ENCODE data around the gene CCDC141. TPM values are rescaled to one million over a fixed set of nuclear protein-coding genes. Genes with fewer than 3 reads are reported as not detected.
"Not testable (repeated sequence)": the region's sequence is repeated elsewhere in the genome, so short reads cannot be mapped to it uniquely, and the experiment has no call there.

Gene CCDC141
- total RNA-seq, 1 experiment from 2014 or later: not detected

DNA sequence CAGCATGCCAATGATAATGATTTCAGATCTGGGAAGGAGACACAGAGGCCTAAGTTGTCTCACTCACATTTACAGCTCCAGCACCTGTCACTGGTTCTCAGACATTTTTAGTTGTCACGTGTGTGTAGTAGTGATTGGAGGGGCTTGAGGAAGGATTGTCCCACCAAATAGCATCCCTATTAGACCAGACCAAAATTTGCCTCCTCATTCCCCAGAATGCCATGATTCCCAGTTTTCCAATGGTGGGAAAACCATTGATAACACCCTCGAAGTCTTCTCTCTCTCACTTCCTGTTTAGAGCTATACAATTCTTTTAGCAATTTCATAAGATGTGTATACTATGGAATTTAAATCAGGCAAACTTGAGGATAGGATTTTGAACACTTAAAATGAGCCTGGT is 52.5 kb downstream of the CCDC141 start:
- in situ Hi-C loops (cut with HindIII; ENCODE audit: low pct_unique_long_range_greater_than_20kb, low sequenced_read_pairs): no loop called here
- no peak for DNase-seq (ENCODE audit: low read depth, low spot score)

DNA sequence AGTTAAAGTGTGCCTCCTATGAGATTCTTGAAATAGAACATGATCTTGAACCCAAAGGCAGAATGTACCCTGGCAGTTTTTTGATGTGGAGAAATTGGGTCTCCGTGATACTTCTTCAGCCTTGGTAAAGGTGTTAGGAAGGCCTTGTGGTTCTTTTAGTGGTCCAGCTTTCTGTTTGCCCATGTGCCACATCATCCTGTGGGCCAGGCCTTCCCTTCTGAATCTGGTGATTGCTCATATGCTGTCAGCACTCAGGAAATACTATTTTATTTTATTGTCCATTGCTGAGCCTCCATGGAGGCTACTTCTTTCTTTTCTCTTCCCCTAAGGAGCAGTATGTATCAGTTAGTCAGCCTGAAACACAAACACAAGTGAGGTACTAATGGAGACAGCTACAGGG is 52.9 kb downstream of the CCDC141 start:
- no peak for DNase-seq (ENCODE audit: low read depth, low spot score)
- in situ Hi-C loops (cut with HindIII; ENCODE audit: low pct_unique_long_range_greater_than_20kb, low sequenced_read_pairs): no loop called here

DNA sequence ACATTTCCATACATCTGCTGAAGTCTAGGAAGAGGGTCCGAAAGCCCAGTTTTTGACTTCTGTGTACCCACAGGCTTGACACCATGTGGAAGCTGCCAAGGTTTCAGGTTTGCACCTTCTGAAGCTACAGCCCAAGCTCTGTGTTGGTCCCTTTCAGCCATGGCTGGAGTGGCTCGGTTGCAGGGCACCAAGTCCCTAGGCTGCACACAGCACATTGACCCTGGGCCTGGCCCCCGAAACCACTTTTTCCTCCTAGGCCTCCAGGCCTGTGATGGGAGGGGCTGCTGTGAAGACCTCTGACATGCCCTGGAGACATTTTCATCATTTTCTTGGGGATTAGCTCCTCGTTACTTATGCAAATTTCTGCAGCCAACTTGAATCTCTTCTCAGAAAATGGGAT is 55.7 kb downstream of the CCDC141 start:
- DNase-seq (ENCODE audit: low read depth, low spot score): no peak
- in situ Hi-C loops (cut with HindIII; ENCODE audit: low pct_unique_long_range_greater_than_20kb, low sequenced_read_pairs): no loop called here

DNA sequence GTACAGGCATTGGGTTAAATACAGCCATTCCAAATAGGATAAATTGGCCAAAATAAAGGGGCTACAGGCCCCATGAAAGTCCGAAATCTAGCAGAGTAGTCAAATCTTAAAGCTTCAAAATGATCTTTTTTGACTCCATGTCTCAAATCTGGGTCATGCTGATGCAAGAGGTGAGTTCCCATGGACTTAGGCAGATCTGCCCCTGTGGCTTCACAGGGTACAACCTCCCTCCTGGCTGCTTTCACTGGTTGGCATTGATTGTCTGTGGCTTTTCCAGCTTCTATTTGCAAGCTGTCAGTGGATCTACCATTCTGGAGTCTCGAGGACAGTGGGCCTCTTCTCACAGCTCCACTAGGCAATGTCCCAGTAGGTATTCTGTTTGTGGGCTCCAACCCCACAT is 56.1 kb downstream of the CCDC141 start:
- in situ Hi-C loops (cut with HindIII; ENCODE audit: low pct_unique_long_range_greater_than_20kb, low sequenced_read_pairs): no loop called here
- DNase-seq (ENCODE audit: low read depth, low spot score): no peak

DNA sequence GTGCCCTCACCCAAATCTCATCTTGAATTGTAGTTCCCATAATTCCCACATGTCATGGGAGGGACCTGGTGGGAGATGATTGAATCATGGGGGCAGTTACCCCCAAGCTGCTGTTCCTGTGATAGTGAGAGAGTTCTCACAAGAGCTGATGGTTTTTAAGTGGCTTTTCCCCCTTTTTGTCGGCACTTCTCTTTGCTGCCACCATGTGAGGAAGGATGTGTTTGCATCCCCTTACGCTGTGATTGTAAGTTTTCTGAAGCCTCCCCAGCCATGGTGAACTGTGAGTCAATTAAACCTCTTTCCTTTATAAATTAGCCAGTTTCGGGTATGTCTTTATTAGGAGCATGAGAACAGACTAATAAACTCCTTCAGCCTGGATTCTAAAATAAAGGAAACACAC is 57.2 kb downstream of the CCDC141 start:
- peak; percentile 19 for DNase-seq (ENCODE audit: low read depth, low spot score)
- in situ Hi-C loops (cut with HindIII; ENCODE audit: low pct_unique_long_range_greater_than_20kb, low sequenced_read_pairs): not testable (repeated sequence)

DNA sequence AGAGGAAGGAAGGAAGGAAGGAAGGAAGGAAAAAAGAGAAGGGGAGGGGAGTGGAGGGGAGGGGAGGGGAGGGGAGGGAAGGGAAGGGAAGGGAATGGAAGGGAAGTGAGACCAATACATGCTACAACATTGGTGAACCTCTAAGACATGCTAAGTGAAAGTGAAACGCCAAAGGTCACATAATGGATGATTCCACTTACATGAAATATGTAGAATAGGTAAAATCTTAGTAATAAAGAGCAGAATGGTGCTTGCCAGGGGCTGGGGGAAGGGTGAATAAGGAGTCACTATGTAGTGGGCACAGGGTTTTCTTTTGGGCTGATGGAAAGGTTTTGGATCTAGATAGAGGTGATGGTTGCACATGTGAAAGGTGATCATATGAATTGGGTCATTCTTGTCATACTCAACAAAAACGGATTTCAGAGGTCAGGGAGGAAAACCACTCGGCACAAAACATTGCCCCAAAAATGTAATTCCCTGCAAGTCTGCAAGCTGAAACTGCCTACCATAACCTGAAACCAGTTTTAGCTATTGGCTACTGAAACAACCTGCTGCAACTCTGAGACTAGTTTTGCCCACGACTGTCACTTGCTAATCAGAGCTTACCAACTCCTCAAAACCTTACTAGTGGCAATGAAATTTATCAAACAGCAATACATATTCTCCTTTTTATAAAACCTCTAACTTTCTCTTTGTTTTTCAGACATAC is 59.2 kb downstream of the CCDC141 start:
- DNase-seq (ENCODE audit: low read depth, low spot score): no peak
- in situ Hi-C loops (cut with HindIII; ENCODE audit: low pct_unique_long_range_greater_than_20kb, low sequenced_read_pairs): no loop called here

DNA sequence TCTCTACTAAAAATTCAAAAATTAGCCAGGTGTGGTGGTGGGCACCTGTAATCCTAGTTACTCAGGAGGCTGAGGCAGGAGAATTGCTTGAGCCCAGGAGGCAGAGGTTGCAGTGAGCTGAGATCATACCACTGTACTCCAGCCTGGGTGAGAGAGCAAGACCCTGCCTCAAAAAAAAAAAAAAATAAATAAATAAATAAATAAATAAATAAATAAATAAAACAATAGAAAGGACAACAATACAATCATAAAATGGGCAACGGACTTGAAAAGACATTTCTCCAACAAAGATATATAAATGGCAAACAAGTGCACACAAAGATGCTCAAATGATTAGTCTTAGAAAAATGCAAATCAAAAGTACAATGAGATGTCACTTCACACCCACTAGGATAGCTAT is 60.5 kb downstream of the CCDC141 start:
- in situ Hi-C loops (cut with HindIII; ENCODE audit: low pct_unique_long_range_greater_than_20kb, low sequenced_read_pairs); DNase-seq (ENCODE audit: low read depth, low spot score): not testable (repeated sequence)

DNA sequence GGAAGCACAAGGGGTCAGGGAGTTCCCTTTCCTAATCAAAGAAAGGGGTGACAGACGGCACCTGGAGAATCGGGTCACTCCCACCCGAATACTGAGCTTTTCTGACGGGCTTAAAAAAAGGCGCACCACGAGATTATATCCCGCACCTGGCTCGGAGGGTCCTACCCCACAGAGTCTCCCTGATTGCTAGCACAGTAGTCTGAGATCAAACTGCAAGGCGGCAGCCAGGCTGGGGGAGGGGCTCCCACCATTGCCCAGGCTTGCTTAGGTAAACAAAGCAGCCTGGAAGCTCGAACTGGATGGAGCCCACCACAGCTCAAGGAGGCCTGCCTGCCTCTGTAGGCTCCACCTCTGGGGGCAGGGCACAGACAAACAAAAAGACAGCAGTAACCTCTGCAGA is 67.3 kb downstream of the CCDC141 start:
- in situ Hi-C loops (cut with HindIII; ENCODE audit: low pct_unique_long_range_greater_than_20kb, low sequenced_read_pairs); DNase-seq (ENCODE audit: low read depth, low spot score): not testable (repeated sequence)

DNA sequence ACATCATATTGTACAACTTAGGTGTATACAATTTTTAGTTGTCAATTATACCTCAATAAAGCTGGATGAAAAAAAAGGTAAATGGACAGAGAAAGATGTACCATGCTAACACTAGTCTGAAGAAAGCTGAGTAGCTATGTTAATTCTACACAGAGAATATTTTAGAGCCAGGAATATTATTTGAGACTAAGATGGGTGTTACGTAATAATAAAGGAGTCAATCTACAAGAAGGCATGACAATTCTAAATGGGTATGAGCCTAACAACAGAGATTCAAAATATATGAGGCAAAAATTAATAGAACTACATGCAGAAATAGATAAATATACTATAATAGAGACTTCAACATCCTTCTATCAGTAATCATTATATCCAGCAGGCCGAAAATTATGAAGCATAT is 69.1 kb downstream of the CCDC141 start:
- DNase-seq (ENCODE audit: low read depth, low spot score): no peak
- in situ Hi-C loops (cut with HindIII; ENCODE audit: low pct_unique_long_range_greater_than_20kb, low sequenced_read_pairs): no loop called here

DNA sequence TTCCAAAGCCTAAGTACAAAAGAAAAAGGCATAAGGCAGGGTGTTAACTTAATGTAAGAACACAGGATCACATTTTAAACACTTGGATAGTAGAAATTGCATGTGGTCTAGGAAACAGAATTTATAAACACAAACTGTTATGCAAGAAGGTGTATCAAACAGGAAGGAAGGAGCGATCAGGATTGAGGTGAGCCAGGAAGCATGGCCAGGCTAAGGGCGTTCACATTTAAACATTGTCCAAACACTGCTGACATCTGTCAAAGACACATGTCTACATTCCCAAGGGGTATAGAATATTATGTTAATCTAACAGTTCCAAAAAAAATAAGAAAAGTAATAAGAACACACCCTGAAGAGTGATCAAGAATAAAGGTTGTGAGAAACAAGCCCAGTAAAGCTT is 71.3 kb downstream of the CCDC141 start:
- in situ Hi-C loops (cut with HindIII; ENCODE audit: low pct_unique_long_range_greater_than_20kb, low sequenced_read_pairs): no loop called here

DNA sequence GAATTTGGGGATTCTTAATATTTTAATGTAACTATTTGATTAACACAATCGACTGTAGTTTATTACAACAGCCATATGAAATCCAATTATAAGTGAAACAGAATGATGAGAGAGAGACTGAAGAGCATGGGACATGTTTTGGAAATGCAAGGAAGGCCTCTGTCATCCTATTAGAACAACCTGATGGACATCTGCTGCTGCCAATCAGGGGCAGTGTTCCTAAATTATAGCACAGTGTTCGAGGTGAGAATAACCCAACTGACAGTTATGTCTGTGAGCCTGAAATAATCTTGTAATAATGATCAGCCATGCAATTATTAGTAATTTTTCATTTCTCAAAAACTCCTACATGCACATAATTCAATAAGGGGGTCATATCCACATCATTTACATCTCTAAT is 73.6 kb downstream of the CCDC141 start:
- no peak for DNase-seq (ENCODE audit: low read depth, low spot score)
- in situ Hi-C loops (cut with HindIII; ENCODE audit: low pct_unique_long_range_greater_than_20kb, low sequenced_read_pairs): no loop called here

More for the DNA sequence above, 71.3 kb downstream of the CCDC141 start:
- DNase-seq (ENCODE audit: low read depth, low spot score): no peak

DNA sequence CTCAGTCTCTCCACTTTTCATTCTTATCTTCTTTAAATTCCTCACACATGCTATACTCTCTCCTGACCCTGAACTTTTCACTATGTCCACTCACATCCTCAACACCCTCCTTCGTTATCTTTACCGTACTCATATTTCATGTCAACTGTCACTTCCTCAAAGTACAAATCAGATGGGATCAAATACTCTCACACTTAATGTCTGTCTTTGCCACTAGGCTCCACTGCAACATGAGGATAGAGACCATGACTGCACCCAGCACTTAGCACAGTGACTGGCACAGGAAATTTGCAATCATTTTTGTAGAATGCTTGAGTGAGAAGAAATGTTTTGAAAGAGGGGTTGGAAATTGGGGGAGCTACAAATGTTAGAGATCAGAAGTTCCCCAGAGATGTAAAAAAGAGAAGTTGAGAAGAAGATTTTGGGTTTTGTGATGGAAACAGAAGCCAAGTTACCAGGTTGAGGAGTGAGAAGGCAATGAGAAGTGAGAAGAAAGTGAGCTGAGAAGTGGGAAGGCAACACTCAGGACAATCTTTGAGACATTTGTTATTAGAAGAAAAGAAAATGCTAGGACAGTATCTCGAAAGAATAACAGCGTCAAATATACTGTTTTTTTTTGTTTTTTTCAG is 87.0 kb downstream of the CCDC141 start:
- no peak for DNase-seq (ENCODE audit: low read depth, low spot score)
- in situ Hi-C loops (cut with HindIII; ENCODE audit: low pct_unique_long_range_greater_than_20kb, low sequenced_read_pairs): no loop called here

DNA sequence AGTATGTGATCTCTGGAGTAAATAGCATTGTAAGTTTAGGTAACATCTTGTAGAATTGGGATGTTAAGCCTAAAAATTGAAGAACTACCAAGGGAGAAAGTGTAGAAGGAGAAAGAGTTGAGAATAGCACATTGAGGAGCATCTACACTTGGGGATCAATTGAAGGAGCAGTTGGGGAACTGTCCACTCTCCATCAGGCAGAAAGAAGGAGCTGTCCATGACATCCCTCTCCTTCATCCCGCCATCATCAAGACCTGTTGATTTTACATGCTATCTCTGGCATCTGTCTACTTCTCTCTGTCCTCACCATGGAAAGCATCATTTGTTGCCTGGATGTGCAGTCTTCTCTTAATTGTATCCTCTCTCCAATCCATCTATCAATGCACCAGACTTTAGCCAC is 87.8 kb downstream of the CCDC141 start:
- in situ Hi-C loops (cut with HindIII; ENCODE audit: low pct_unique_long_range_greater_than_20kb, low sequenced_read_pairs): no loop called here
- no peak for DNase-seq (ENCODE audit: low read depth, low spot score)

DNA sequence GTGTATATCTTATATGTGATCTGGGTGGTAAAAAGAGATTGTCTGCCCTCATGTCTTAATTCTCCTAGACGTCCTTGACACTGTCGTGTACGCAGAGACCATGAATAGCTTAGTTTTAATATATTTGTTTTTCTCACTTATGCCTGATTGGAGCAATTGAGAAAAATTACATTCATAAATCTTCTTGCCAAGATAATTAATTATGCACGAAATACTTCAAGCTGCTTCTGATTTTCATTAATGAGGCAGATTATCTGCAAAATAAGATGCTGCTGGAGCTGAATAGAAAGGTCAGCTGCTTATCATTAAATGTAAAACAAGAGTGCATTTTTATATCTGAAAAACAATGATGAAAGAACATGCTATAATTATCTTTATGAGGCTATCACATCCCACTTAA is 95.9 kb downstream of the CCDC141 start:
- DNase-seq (ENCODE audit: low read depth, low spot score): no peak
- in situ Hi-C loops (cut with HindIII; ENCODE audit: low pct_unique_long_range_greater_than_20kb, low sequenced_read_pairs): no loop called here

DNA sequence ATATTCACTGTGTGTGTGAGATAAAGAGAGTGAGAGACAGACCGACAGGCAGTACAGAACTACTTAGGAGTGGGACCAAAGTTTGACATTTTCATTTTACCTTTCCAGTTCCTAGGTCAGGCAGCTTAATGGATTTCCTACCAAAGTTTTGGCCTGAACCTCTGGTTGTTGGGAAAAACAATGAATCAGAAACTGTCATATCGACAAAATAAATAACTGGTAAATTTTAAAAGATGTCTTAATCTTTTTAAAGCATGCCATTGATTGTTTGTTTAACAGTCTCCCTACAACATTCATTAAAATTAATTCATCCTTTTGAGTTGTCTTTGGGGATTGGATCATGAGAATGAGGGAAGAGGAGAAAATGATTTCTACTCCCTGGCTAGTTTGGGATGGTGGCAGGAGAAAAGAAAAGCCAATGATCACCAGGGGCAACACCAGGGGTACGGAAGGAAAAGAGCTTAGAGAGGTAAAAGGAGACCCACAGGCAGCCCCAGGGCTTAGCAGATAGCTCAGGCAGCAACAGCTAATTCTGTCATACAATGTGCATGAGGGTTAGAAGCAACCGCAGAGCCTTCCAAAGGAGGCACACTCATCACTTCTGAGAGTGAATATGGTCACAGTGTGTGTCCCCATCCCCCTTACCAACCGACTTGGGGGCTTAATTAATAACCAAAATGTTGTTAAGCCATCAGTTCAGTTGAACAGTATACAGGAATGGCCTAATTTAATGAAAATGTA is 98.5 kb downstream of the CCDC141 start:
- DNase-seq (ENCODE audit: low read depth, low spot score): no peak
- in situ Hi-C loops (cut with HindIII; ENCODE audit: low pct_unique_long_range_greater_than_20kb, low sequenced_read_pairs): no loop called here

DNA sequence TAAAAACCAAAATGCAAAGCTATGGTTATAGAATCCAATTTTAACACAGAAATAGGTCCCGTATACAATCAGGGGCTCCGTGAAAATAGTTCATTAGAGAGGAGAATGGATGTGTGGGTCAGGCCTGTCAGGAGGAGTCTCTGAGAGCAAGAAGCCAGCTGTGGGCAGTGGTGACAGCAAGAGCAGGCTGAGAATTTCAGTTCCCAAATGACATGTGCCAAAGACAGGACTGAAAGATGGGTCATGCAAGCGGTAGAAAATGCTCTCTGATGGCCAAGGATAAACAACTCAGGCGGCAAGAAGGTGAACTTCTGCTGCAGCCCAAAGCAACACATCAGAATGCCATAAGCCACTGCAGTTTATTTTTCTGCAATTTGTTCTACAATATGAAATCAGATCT is 100.4 kb downstream of the CCDC141 start:
- in situ Hi-C loops (cut with HindIII; ENCODE audit: low pct_unique_long_range_greater_than_20kb, low sequenced_read_pairs): no loop called here
- no peak for DNase-seq (ENCODE audit: low read depth, low spot score)

DNA sequence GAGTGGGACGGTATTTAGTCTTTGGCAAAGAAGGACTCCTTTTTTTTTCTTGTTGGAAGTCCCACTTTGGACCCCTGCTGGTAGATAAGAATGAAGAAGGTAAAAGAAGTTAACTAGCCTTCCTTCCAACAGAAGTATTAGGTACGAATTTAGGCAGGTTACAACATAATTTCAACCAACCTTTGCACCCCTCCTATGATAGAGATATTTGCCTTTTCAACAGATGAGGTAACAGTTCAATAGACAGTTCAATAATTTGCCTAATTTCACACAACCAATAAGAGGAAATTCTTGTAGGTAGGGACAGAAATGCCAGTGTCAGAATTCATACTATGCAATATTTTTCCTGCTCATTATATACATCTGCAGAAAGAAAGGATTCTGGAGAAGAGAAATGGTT is 100.8 kb downstream of the CCDC141 start:
- no peak for DNase-seq (ENCODE audit: low read depth, low spot score)
- in situ Hi-C loops (cut with HindIII; ENCODE audit: low pct_unique_long_range_greater_than_20kb, low sequenced_read_pairs): no loop called here

DNA sequence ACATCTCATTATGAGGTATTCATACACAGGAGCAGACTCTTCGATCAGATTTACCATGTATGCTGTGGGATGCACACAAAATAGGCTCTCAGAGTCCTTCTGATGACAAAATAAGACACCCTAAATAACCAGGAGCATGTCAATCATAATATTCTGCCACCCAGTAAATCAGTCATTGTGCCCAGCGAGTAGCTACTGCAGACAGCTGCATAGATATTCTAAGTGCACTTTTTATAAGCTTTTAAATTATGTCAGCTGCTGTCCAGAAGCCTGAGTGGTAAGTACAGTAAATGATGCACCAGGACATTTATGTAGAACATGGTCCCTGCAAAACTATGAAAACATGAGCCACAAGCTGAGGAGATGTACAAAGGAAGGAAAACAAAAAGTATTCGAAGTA is 102.9 kb downstream of the CCDC141 start:
- no peak for DNase-seq (ENCODE audit: low read depth, low spot score)
- in situ Hi-C loops (cut with HindIII; ENCODE audit: low pct_unique_long_range_greater_than_20kb, low sequenced_read_pairs): no loop called here

DNA sequence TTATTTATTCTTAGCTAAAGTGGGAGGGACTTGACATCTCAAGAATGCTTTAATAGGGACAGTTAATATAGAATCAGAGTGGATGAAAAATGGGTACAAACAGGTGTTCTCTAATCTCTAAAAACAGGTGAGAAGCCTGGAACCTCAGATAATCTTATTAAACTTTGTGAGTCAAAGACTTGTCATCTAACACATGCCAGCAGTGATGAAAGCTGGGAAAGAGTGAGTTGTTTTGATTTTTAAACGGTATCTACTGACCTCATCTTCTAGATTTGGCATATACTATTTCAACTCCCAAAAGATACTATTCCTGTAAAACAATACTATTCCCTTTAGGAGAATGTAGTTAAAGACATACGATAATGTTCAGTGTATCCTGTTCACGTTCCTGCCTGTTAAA is 103.4 kb downstream of the CCDC141 start:
- no peak for DNase-seq (ENCODE audit: low read depth, low spot score)
- in situ Hi-C loops (cut with HindIII; ENCODE audit: low pct_unique_long_range_greater_than_20kb, low sequenced_read_pairs): no loop called here
